DMS114 treated with DMSO at 0.1 percent for 48 hours (cell line): ENCODE results near the gene PRPS2.

Experiments used
- DNase-seq: peaks from one replicate; lab custom pipeline; 2025; ENCODE audit not compliant: unreplicated experiment; lab: John Stamatoyannopoulos, UW

Gene PRPS2

DNA sequence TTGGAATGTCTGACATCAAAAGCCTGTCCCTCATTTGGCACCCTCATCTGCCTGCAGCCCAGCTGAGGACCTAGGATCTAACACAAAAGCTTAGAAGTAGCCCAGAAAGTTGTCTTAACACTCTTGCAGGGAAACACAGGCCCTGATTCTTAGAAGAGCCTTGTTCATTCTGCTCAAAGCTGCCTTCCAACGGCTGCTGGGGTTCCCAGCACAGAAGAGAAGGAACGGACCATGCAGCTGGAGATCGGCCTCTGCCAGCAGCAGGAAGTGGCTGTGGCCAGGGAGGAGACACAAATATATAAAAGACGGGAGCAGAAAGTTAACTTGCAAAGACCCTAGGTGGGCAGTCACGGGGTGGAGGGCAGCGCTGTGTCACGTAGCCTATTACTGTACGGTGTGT, 20.4 kb downstream of the PRPS2 start:
- DNase-seq, result no peak

DNA sequence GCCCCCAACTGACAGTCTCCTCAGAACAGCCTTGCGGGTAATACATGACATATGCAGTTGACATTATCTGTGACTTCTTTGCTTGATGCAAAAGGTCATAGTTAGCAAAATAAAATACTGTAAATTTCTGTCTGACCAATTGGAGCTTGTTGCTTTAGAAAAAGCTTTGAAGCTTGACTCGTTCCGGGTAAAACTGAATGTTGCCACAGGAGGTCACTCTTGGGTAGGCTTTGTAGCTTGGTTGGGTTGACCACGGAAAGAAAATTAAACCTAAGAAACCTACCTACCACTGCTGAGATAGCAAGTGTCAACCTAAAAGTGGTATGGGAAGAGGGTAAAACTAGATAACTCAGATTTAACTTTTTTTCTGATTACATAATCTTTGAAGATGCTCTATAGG, 23.2 kb downstream of the PRPS2 start:
- peak; percentile 10 for DNase-seq

DNA sequence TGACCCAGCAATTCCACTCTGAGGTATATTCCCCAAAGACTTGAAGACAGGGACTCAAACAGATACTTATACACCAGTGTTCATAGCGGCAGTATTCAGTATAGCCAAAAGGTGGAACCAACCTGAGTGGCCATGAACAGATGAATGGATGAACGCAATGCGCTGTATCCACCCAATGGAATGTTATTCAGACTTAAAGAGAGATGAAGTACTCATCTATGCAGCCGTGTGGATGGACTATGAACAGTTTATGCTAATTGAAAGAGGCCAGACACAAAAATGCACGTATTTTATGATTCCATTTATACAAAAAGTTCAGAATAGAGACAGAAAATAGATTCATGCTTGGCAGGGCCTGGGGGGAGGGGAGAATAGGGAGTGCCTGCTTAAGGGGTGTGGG, 26.3 kb downstream of the PRPS2 start:
- DNase-seq, result no peak

DNA sequence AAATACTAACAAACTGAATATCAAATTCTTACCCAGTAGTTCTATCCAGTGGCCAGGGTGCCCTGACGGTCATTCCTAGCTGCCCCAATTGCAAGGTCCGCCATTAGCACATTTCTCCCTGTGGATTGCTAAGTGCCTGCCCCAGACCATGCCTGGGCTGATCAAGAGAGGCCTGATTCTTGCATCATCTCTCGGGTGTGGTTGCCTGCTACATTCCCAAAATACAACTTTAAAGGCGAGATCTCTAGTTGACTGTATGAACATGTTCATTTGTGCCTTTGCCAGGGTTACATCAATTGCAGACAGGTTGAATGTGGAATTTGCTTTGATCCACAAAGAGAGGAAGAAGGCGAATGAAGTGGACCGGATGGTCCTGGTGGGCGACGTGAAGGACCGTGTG, 28.0 kb downstream of the PRPS2 start:
- no peak for DNase-seq

DNA sequence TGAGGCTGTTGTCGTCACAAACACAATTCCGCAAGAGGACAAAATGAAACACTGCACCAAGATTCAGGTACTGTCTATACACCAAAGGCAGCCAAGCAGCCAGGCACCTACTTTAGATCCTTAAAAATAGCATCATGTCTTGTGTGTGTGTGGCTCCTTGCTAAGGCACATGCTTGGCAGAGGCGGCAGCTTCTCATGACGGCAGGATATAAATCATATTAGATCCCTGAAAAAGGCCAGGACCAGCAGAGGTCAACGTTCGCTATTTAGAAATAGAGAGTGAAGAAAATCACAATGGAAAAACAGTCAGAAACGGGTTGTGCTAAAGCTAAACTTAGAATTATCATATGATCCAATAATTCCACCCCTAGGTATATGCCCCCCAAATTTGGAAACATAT, 29.5 kb downstream of the PRPS2 start:
- DNase-seq, result no peak

DNA sequence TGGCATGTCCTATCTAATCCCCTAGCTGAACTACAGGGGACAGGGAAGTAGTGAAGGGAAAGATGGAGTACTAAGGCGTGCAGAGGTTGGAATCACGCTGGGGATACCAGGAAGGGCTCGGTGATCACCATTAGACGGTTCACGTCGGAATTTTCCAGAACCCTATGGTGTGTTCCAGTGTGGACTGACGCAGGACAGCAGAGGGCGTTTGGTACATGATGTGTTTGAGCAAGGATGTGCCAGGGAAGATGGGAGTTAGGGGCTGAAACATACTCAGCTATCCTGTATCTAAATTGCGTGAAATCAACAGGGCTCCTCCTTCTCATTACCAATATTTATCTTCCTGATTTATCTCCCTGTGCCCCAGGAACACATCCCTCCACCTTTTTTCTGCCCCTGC, 33.7 kb downstream of the PRPS2 start:
- no peak for DNase-seq

DNA sequence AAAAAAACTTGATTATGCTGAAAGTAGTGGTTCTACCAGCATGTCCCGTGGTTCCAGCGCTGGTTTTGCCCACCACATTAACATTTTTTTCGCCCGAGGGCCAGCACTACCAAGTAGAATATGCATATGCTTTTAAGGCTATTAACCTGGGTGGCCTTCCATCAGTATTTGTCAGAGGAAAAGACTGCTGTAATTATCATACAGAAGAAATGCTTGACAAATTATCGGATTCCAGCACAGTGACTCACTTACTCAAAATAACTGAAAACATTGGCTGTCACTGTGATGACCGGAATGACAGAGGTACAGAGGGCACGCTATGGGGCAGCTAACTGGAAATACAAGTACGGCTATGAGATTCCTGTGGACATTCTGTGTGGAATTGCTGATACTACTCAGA, 34.6 kb downstream of the PRPS2 start:
- no peak for DNase-seq

DNA sequence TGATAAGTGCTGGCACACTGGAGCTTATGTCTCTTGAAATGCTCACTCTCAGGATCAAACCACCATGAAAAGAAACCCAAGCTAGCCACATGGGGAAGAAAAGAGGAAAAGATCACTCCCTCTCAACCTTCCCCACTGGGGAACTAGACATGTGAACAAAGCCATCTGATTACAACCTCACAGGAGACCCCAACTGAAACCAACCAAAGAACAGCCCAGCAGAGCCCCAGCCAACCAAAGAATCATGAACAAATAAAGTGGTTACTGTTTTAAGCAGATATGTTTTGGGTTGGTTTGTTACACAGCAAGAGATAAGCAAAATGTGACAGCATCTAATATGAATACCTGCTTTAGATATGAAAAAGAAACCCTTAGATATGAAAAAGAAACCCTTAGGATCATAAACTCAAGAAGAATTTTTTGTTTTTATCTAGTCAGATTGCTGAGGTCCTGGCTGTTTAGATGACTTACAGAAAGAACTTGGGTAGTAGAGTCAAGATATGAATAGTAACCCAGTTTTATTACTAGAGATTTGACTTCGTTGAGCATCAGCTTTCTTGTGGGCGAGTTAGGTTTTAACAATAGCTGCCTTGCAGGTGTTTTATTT, 52.0 kb downstream of the PRPS2 start:
- DNase-seq, result no peak

DNA sequence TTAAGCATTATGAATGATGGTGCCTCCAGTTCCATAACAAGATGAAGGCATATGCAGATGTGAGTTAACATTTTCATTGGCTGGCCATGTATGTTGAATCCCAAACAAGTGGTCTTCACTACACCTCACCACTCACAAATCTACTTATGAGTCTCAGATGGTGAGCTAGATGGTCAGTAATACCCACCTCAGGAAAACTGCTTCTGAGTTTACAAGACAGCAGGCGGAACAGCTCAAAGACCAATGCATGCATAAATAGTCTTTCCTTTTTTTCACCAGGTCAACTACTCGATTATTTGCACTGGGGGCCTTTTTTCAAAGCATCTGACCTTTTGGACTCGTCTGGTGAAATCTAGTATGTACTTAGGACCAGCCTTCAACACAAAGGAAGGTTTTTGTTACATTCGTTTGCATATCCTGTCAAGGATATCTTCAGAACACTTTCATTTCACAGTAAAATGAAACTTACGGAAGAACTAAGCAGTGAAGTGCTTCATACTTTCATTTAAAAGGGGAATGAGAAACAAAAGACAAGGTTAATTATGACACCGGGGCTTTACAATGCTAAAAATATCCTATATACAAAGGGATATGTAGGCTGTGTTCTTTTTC, 52.6 kb downstream of the PRPS2 start:
- DNase-seq, result no peak

DNA sequence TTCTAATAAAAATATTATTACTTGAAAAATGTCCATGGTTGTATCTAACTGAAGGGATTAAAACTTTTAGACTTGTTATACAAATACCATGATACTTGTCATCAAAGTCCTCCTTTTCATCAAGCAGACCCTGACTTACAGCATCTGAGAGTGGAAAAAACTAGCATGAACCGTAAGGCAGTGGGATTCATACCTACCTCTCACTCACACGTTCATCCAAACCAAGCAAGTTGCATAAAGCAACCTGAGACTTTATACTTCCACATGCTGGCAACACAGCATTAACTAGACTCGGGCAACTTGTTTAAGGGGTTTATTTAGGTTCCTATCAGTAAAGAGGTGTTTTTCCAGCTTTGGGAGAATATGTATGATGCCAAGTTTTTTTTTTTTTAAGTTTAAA, 53.1 kb downstream of the PRPS2 start:
- no peak for DNase-seq

DNA sequence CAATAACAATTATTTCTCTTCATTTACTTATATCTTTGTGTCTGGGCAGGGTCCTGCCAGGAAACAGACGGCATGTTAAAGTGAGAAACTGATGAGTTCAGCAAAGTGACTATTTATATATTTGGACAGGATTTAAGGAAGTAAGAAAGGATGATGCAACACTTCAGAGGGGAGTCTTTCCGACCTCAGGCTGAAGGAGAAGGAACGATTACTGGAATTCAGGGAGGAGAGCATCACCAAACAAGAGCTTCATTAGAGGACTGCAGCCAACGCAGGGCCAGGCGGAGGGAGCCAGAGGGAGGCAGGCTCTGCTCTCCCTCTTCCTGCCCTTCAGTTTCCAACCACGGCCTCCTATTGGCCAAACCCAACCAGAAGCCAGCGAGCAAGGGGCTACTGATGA, 74.1 kb downstream of the PRPS2 start:
- no peak for DNase-seq

DNA sequence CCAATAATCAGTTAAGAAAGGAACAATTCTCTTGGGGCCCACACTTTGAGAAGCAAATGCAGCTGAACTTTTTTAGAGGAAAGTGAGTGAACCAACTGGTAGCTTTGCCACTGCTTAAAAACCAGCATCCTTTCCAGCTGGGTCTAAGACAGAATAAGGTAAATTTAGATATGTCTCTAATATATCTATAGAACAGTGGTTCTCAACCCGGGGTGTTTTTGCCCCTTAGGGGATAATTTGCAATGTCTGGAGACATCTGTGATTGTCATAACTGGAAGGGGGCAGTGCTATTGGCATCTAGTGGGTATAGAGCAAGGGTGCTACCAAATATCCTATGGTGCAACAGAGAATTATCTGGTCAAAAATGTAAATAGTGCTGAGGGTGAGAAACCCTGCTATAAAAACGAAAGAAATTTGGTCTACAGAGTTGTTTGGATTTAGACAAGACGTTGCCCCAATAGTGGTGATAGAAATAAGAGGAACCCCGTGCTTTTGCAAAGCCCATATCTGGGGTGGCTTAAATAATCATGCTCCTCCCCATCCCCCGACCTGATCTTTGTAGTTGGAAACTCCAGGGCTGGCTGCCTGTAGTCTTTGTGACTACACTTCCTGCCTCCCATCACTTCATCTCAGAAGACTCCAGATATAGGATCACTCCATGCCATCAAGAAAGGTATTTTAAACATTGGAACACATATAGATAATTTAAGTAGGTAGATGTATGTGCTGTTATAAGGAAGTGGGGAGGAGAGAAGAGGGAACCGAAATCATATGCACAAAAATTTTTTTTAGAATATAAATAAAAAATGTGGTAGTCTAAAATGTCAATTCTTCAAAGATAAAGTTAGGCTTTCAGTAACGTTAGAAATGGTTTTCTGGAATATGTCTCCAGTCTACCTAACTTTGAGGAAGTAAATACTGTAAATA, 75.5 kb downstream of the PRPS2 start, which contains the start of gene TLR7:
TLR7 (plus strand) TSS at position 622 of the 927 bp plus-strand sequence. CDS start 507 bp downstream, outside the sequence.
- DNase-seq, result no peak

DNA sequence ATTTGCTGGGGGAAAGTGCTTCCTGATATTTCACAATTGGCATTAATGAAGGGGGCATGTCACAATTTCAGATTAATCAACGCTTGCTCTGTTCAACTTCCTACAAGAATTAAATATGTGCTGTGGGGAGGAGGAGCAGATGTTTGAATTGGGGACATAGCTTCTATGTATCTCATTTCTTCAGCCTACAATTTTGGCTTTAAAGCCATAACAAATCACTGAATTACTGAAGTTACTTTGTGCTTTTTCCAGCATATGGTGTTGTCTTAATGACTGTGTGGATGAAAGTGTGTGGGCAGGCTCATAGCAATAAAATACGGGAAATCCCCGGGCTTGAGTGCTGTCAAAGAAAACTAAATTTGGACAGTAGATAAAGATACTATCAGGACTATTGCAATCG, 76.5 kb downstream of the PRPS2 start:
- DNase-seq, result no peak

DNA sequence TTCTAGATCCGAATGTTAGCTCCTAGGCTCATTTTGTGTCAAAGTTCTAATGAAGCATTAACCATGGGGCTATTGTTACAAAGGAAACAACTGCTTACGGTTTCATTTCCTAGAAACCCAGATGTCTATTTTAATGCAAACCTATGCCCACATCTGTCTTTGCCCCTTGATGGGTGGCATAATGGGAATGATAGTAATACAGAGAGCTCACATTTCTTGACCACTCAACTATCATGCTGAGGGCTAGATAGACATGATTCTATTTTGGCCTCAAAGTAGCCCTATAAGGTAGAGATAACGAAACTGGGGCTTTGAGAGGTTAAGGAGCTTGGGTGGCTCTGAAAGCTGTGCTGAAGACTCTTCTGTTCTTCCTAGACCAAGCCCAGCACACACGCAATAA, 77.5 kb downstream of the PRPS2 start:
- no peak for DNase-seq

DNA sequence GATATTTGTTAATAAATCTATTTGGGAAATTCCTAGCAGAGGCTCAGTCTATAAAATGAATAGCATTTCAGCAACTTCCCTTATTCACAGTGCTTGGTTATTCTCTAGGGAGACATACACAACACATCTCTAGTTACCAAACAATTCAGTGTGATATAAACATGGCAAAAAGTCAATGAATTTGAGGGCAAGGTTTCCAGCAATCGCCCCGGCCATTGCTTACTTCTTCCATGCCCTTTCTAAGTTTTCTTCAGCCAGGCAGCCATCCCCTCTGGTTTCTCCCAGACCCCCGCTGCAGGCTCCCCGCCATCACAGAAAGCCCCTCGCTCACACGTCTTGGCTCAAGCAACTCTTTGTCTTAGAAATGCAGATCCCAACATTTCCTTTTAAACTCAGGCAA, 80.0 kb downstream of the PRPS2 start:
- DNase-seq, result no peak

DNA sequence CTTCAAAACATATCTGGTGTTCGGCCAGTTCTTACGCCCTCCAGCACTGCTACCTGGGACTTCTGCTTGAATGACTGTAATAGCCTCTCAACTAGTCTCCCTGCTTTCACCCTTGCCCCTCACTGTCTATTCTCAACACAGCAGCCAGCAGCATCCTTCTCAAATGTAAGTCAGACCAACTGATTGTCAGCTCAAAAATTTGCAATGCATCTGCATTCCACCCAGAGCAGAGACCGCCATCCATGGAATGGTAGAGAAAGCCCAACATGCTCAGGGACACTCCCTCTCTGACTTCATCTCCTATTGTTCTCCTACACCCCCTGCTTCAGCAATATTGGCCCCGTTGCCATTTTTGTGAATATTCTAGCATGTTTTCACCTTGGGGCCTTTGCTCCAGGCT, 81.5 kb downstream of the PRPS2 start:
- no peak for DNase-seq
